H1 (cell line): ENCODE results near the gene UBXN1. TPM values are rescaled to one million over a fixed set of nuclear protein-coding genes. Genes with fewer than 3 reads are reported as not detected.

Experiments
- CTCF ChIA-PET: fragments of 300-600 bp; sonication (Branson Sonifier 250); formaldehyde crosslinking; loops from one replicate; lab custom pipeline; 2021; ENCODE audit not compliant: partially characterized antibody; lab: Charles Lee
- POLR2A ChIA-PET: fragments of 300-600 bp; sonication (Branson Sonifier 250); formaldehyde crosslinking; loops from one replicate; lab custom pipeline; 2021; ENCODE audit warnings: inconsistent platforms; ENCODE audit not compliant: partially characterized antibody; lab: Charles Lee
- DNase-seq, 2 experiments: peaks; one replicate each; pipeline versions ENCODE4 v3.0.0 to v3.0.0-alpha.2; 2010 to 2022; ENCODE audit warnings: low spot score in 2 of 2, low read depth in 1 of 2, mixed read lengths in 1 of 2
- FAIRE-seq: peaks from 2 replicates; lab custom pipeline; 2011; peaks lifted over from hg19 to GRCh38; lab: Jason Lieb, UNC
- H2AFZ ChIP-seq: 2 replicates; pipeline ENCODE4 v1.8.1; 2012; ENCODE audit warnings: low read length, inconsistent platforms
- H2AK5ac ChIP-seq: 2 replicates; pipeline ENCODE4 v1.6.1; 2013; ENCODE audit warnings: low read depth, low read length
- H2BK120ac ChIP-seq: replicated peaks from 2 replicates; pipeline ENCODE3; 2013; ENCODE audit warnings: low read depth, low read length, inconsistent platforms
- H2BK12ac ChIP-seq: 2 replicates; pipeline ENCODE4 v1.6.1; 2013; ENCODE audit warnings: low read depth, low read length
- H2BK15ac ChIP-seq: 2 replicates; pipeline ENCODE4 v1.6.1; 2013; ENCODE audit warnings: low read length
- H2BK20ac ChIP-seq: 2 replicates; pipeline ENCODE4 v1.6.1; 2013; ENCODE audit warnings: low read length
- H2BK5ac ChIP-seq: 2 replicates; pipeline ENCODE4 v1.6.1; 2013; ENCODE audit warnings: low read depth, low read length
- H3K14ac ChIP-seq: 2 replicates; pipeline ENCODE4 v1.6.1; 2013; ENCODE audit warnings: inconsistent platforms; ENCODE audit not compliant: insufficient read length
- H3K18ac ChIP-seq: 2 replicates; pipeline ENCODE4 v1.6.1; 2013; ENCODE audit warnings: low read length; ENCODE audit errors: extremely low read depth
- H3K23ac ChIP-seq: 2 replicates; pipeline ENCODE4 v1.6.1; 2013; ENCODE audit warnings: inconsistent platforms; ENCODE audit not compliant: insufficient read length
- H3K23me2 ChIP-seq: 2 replicates; pipeline ENCODE4 v1.6.1; 2013; ENCODE audit warnings: low read depth, low read length
- H3K27ac ChIP-seq: 2 replicates; pipeline ENCODE4 v1.6.1; 2011; ENCODE audit warnings: low read depth, low read length, inconsistent platforms
- H3K27me3 ChIP-seq, 4 experiments: replicated peaks in 1 of 4; 1 replicate in 1 of 4; 2 replicates in 3 of 4; pipeline versions ENCODE4 v1.6.1 to v1.8.1; 2011 to 2013; ENCODE audit warnings: low read length in 3 of 4, mild to moderate bottlenecking in 3 of 4, inconsistent platforms in 2 of 4, mixed read lengths in 2 of 4, moderate library complexity in 1 of 4; ENCODE audit not compliant: control insufficient read depth in 3 of 4, insufficient read depth in 3 of 4; ENCODE audit errors: extremely low read depth in 1 of 4
- H3K36me3 ChIP-seq, 4 experiments: 2 replicates each; pipeline versions ENCODE4 v1.6.1 to v1.8.1; 2011 to 2013; ENCODE audit warnings: mild to moderate bottlenecking in 4 of 4, low read length in 3 of 4, moderate library complexity in 2 of 4, control low read depth in 1 of 4, inconsistent platforms in 1 of 4; ENCODE audit not compliant: insufficient read depth in 4 of 4, control insufficient read depth in 2 of 4
- H3K4ac ChIP-seq: replicated peaks from 2 replicates; pipeline ENCODE3; 2013; ENCODE audit warnings: low read length, low read depth, mixed read lengths, inconsistent platforms; ENCODE audit not compliant: insufficient read length
- H3K4me1 ChIP-seq, 4 experiments: replicated peaks in 1 of 4; 1 replicate in 1 of 4; 2 replicates in 3 of 4; pipeline versions ENCODE4 v1.6.1 to v1.8.1; 2011 to 2013; ENCODE audit warnings: low read length in 3 of 4, inconsistent platforms in 2 of 4, mixed read lengths in 1 of 4; ENCODE audit not compliant: insufficient read depth in 4 of 4, control insufficient read depth in 3 of 4
- H3K4me2 ChIP-seq, 2 experiments: 2 replicates each; pipeline versions ENCODE4 v1.6.1 to v1.8.1; 2011 to 2013; ENCODE audit warnings: low read depth in 2 of 2, low read length in 2 of 2, control low read depth in 1 of 2, inconsistent platforms in 1 of 2, mild to moderate bottlenecking in 1 of 2; ENCODE audit not compliant: insufficient read depth in 1 of 2
- H3K4me3 ChIP-seq, 4 experiments: fragments of 200-600, 300-600 bp in 1 of 4; sonication (generic), shearing (Covaris generic), sonication (Bioruptor Twin) in 1 of 4; 2 replicates each; pipeline versions ENCODE4 v1.5.1 to v1.8.1; 2011 to 2016; ENCODE audit warnings: low read length in 4 of 4, low read depth in 3 of 4, control low read depth in 2 of 4, inconsistent platforms in 2 of 4, mild to moderate bottlenecking in 2 of 4, mixed read lengths in 1 of 4, moderate library complexity in 1 of 4; ENCODE audit not compliant: insufficient read depth in 2 of 4; ENCODE audit errors: extremely low read depth in 1 of 4
- H3K56ac ChIP-seq: replicated peaks from 2 replicates; pipeline ENCODE3; 2013; ENCODE audit warnings: low read depth, mild to moderate bottlenecking, mixed read lengths, low read length, inconsistent platforms; ENCODE audit not compliant: insufficient read length
- H3K79me1 ChIP-seq: 2 replicates; pipeline ENCODE4 v1.6.1; 2013; ENCODE audit warnings: low read depth, low read length, control low read depth
- H3K79me2 ChIP-seq, 2 experiments: 2 replicates each; pipeline versions ENCODE4 v1.6.1 to v1.8.1; 2012 to 2013; ENCODE audit warnings: low read length in 2 of 2, mild to moderate bottlenecking in 2 of 2, inconsistent platforms in 1 of 2; ENCODE audit not compliant: insufficient read depth in 2 of 2, control insufficient read depth in 1 of 2
- H3K9ac ChIP-seq, 4 experiments: replicated peaks in 1 of 4; 1 replicate in 1 of 4; 2 replicates in 3 of 4; pipeline versions ENCODE4 v1.6.1 to v1.8.1; 2011 to 2013; ENCODE audit warnings: low read depth in 3 of 4, low read length in 3 of 4, control low read depth in 2 of 4, mild to moderate bottlenecking in 2 of 4, moderate library complexity in 2 of 4, inconsistent platforms in 1 of 4; ENCODE audit errors: extremely low read depth in 1 of 4
- H3K9me3 ChIP-seq, 2 experiments: 2 replicates each; pipeline versions ENCODE4 v1.6.1 to v1.8.1; 2012 to 2013; ENCODE audit warnings: mild to moderate bottlenecking in 2 of 2, moderate library complexity in 2 of 2, control low read depth in 1 of 2, inconsistent platforms in 1 of 2, low read depth in 1 of 2, low read length in 1 of 2, mixed read lengths in 1 of 2; ENCODE audit not compliant: insufficient read depth in 2 of 2
- H4K20me1 ChIP-seq, 2 experiments: replicated peaks in 1 of 2; 2 replicates each; pipeline versions ENCODE3 to v1.8.1; 2011 to 2013; ENCODE audit warnings: inconsistent platforms in 2 of 2, low read length in 2 of 2, mild to moderate bottlenecking in 1 of 2; ENCODE audit not compliant: insufficient read depth in 2 of 2, control insufficient read depth in 1 of 2
- H4K5ac ChIP-seq: 2 replicates; pipeline ENCODE4 v1.6.1; 2013; ENCODE audit warnings: low read length, low read depth, mixed read lengths, inconsistent platforms; ENCODE audit not compliant: insufficient read length
- H4K8ac ChIP-seq: 2 replicates; pipeline ENCODE4 v1.8.0; 2013; ENCODE audit warnings: mild to moderate bottlenecking, moderate library complexity, low read length, inconsistent platforms; ENCODE audit not compliant: insufficient read depth; ENCODE audit errors: extremely low read depth
- H4K91ac ChIP-seq: replicated peaks from 2 replicates; pipeline ENCODE3; 2013; ENCODE audit warnings: low read length, mixed read lengths, inconsistent platforms; ENCODE audit not compliant: insufficient read length
- ATF2 ChIP-seq: IDR thresholded peaks from 2 replicates; pipeline ENCODE4 v1.6.1; 2012; ENCODE audit warnings: low read length, inconsistent platforms
- CEBPB ChIP-seq: IDR thresholded peaks from 2 replicates; pipeline ENCODE4 v1.6.1; 2012; ENCODE audit warnings: low read depth, low read length
- CREB1 ChIP-seq: IDR thresholded peaks from 2 replicates; pipeline ENCODE4 v1.6.1; 2012; ENCODE audit warnings: inconsistent platforms
- GTF2F1 ChIP-seq: IDR thresholded peaks from 2 replicates; pipeline ENCODE4 v1.6.1; 2012; ENCODE audit warnings: low read depth, low read length, improper control_type of control experiment, borderline replicate concordance
- HDAC2 ChIP-seq, 2 experiments: fragments of 300-600 bp in 1 of 2; sonication (generic) in 1 of 2; IDR thresholded peaks; 2 replicates each; pipeline ENCODE4 v1.6.1; 2011 to 2012; ENCODE audit warnings: low read depth in 2 of 2, low read length in 2 of 2, mild to moderate bottlenecking in 2 of 2, moderate library complexity in 2 of 2, borderline replicate concordance in 1 of 2, inconsistent platforms in 1 of 2
- NANOG ChIP-seq: IDR thresholded peaks from 2 replicates; pipeline ENCODE4 v1.6.1; 2011; ENCODE audit warnings: low read length, low read depth, mild to moderate bottlenecking, inconsistent platforms; ENCODE audit not compliant: insufficient read depth, poor library complexity, severe bottlenecking
- RFX5 ChIP-seq: IDR thresholded peaks from 2 replicates; pipeline ENCODE4 v1.6.1; 2011; ENCODE audit warnings: low read depth, low read length, improper control_type of control experiment, borderline replicate concordance
- SIRT6 ChIP-seq: IDR thresholded peaks from one replicate; pipeline ENCODE4 v1.7.1; 2012; ENCODE audit warnings: low read length, inconsistent platforms
- TCF12 ChIP-seq: IDR thresholded peaks from 2 replicates; pipeline ENCODE4 v1.6.1; 2011; ENCODE audit warnings: low read depth, mild to moderate bottlenecking, low read length
- ZNF274 ChIP-seq: IDR thresholded peaks from 2 replicates; pipeline ENCODE4 v1.7.0; 2012; ENCODE audit warnings: low read length, borderline replicate concordance; ENCODE audit errors: extremely low read depth
- WGBS, 2 experiments: shearing (Covaris generic) in 1 of 2; methylation state at CpG; one replicate each; pipeline versions ENCODE4 v1.1.6 to v1.1.7; 2013 to 2015; ENCODE audit warnings: low lambda C conversion rate in 2 of 2, mixed read lengths in 2 of 2, inconsistent platforms in 1 of 2, low coverage in 1 of 2, missing lambda C conversion rate in 1 of 2; ENCODE audit not compliant: insufficient replicate concordance in 2 of 2, insufficient coverage in 1 of 2, insufficient read length in 1 of 2; ENCODE audit errors: extremely low coverage in 1 of 2, missing lambda C conversion rate in 1 of 2; 5-methylcytosine and 5-hydroxymethylcytosine counted together
- polyA plus RNA-seq, 7 experiments: library from polyadenylated mRNA; depleted of rRNA in 3 of 7; stranded (reverse) in 5 of 7; unstranded in 2 of 7; fragments of >200 nt in 5 of 7; fragments of 200-250 nt in 2 of 7; gene quantifications; 1 replicate in 5 of 7; 2 replicates in 1 of 7; 4 replicates in 1 of 7; pipeline versions ENCODE4 v1.2.1 to v1.2.3, GENCODE V29; 2011 to 2013; ENCODE audit warnings: missing spikeins in 2 of 7, mixed read lengths in 2 of 7
- total RNA-seq: library from RNA; stranded (reverse); fragmentation: NEBNext Ultra II Directional; extraction: Animal tissue kit (Norgen Biotek cat#: 25700); gene quantifications from 2 replicates; pipeline ENCODE4 v1.2.1, GENCODE V29; 2021

UBXN1 gene
- total and polyA plus RNA-seq, 2 of the 8 experiments (the other 6 are each of a cell fraction or from before 2014, with no cell fraction given), result 78.6 to 114 TPM

DNA sequence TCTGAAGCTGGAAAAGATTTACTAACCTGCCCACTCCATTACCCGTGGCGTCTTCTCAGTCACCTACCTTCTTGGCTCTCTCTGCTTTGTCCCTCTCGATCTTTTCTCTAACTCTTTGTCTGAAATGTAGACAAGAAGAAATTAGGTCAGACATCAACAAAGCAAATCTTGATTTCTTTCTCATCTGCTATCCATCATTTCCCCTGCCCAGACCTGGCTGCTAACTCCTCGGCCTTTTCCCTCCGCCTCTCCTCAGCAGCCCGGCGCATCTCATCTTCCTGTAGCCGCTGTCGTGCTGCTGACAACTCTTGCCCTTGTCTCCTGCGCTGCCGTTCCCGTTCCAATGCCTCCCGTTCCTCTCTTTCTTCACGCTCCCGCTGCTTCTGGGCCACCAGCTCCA, 1.2 kb downstream of the UBXN1 start:
- Histone ChIP-seq H3K23ac (no peak overlapping the region), H2BK120ac (no peak overlapping the region), H3K79me2 (peaks cover 0 to 23% of the 10 kb centered on the region in 2 experiments; a peak in 2 of 4 replicates), H2BK12ac (no peak overlapping the region), H3K27me3 (no peaks in the 10 kb centered on the region), H3K18ac (no peak overlapping the region), H3K4me2 (peak overlapping the region; percentile 74 to 86), H2BK5ac (no peak overlapping the region), H4K8ac (no peak overlapping the region), H2AFZ (no peak overlapping the region), H3K9me3 (no peaks in the 10 kb centered on the region), H3K27ac (no peak overlapping the region), H3K23me2 (peaks cover 3% of the 10 kb centered on the region; the same call in 1 of the 2 replicates), H3K4me1 (peaks cover 3 to 8% (median 5%) of the 10 kb centered on the region in 4 experiments; a peak in 5 of 7 replicates), H3K4ac (no peak overlapping the region), H4K5ac (no peak overlapping the region), H3K56ac (no peak overlapping the region), H2BK15ac (no peak overlapping the region), H3K14ac (no peak overlapping the region), H3K4me3 (peak overlapping the region; percentile 78 to 98 (median 88); a peak in 5 of 8 replicates)
- FAIRE-seq, result no peak
- CTCF ChIA-PET, result interaction anchor here (0.8 to 3.2 kb wide), 5 partner anchors 10 to 66 kb away, joined by 3 to 16 read pairs (median 6); partner anchors contain the start of genes CSKMT and EML3
- no peak for DNase-seq
- POLR2A ChIA-PET, result interaction anchor here (1.2 to 61.4 kb wide), 6 partner anchors 14 to 110 kb away, joined by 3 to 2041 read pairs (median 4); partner anchors contain the start of genes BSCL2, C11orf98, CSKMT and GANAB
- 91% methylated on average over 15 of the region's 15 CpGs; no CpG with 5 or more reads in 1 of the 2 experiments for WGBS, 2 experiments
- no peak for TF ChIP-seq CREB1
- TF ChIP-seq ATF2, result no peak
- TF ChIP-seq HDAC2 (IDR thresholded peaks at IDR 0.05; ENCODE audit: borderline replicate concordance in 1 of 2, low read depth in 2 of 2, low read length in 2 of 2), result no peak
- TF ChIP-seq NANOG, result no peak
- TF ChIP-seq RFX5, result no peak
- no peak for TF ChIP-seq CEBPB
- TF ChIP-seq SIRT6, result no peak
- TF ChIP-seq GTF2F1, result no peak
- no peak for TF ChIP-seq ZNF274
- TF ChIP-seq TCF12, result no peak
- TF ChIP-seq, all 59 proteins: peak for 0
- Histone ChIP-seq H2AK5ac (no peak overlapping the region), H3K9ac (no peak overlapping the region), H2BK20ac (no peak overlapping the region), H3K36me3 (peaks cover 5 to 29% (median 9%) of the 10 kb centered on the region in 4 experiments; a peak in 5 of 8 replicates), H3K79me1 (peaks cover 8% of the 10 kb centered on the region), H4K91ac (no peak overlapping the region), H4K20me1 (peaks cover 0 to 1% of the 10 kb centered on the region in 2 experiments)
